ENCODE measurements around the gene COL6A3. TPM values are rescaled to one million over a fixed set of nuclear protein-coding genes. Genes with fewer than 3 reads are reported as not detected.

COL6A3 gene
- total RNA-seq, 1 donor from 2014 or later: 156 TPM

GRCh38 chr2:237341872-237342271, 72.1 kb downstream of the COL6A3 start:
- no peak overlapping the region for H3K4me3 ChIP-seq
- DNase-seq (ENCODE audit: low spot score in 2 of 2): no peak
- intact Hi-C loops (cut with DNase I): no loop called here
- H3K27me3 ChIP-seq: no peaks in the 10 kb centered on the region
- H3K36me3 ChIP-seq: peaks cover 36 to 56% of the 10 kb centered on the region in 2 donors
- H3K27ac ChIP-seq: no peak overlapping the region
- no peaks in the 10 kb centered on the region for H3K4me1 ChIP-seq
- no peak for TF ChIP-seq CTCF (IDR thresholded peaks at IDR 0.05)
- H3K9me3 ChIP-seq: no peaks in the 10 kb centered on the region

GRCh38 chr2:237337586-237337985, 76.4 kb downstream of the COL6A3 start:
- Histone ChIP-seq H3K36me3 (peaks cover 31 to 69% of the 10 kb centered on the region in 2 donors), H3K27me3 (no peaks in the 10 kb centered on the region), H3K27ac (no peak overlapping the region), H3K9me3 (no peaks in the 10 kb centered on the region), H3K4me3 (no peak overlapping the region), H3K4me1 (no peaks in the 10 kb centered on the region)
- peak in 1 of 2 donors; percentile 22 for DNase-seq (ENCODE audit: low spot score in 2 of 2)
- intact Hi-C loops (cut with DNase I): no loop called here
- no peak for TF ChIP-seq CTCF (IDR thresholded peaks at IDR 0.05)

GRCh38 chr2:237336131-237336530, 77.8 kb downstream of the COL6A3 start:
- intact Hi-C loops (cut with DNase I): no loop called here
- H3K27ac ChIP-seq: no peak overlapping the region

GRCh38 chr2:237333748-237334147, 80.2 kb downstream of the COL6A3 start:
- H3K4me1 ChIP-seq: no peaks in the 10 kb centered on the region
- H3K9me3 ChIP-seq: no peaks in the 10 kb centered on the region
- peaks cover 21 to 49% of the 10 kb centered on the region in 2 donors for H3K36me3 ChIP-seq
- H3K4me3 ChIP-seq: no peak overlapping the region
- no peak overlapping the region for H3K27ac ChIP-seq
- no peak for TF ChIP-seq CTCF (IDR thresholded peaks at IDR 0.05)
- intact Hi-C loops (cut with DNase I): no loop called here
- DNase-seq (ENCODE audit: low spot score in 2 of 2): no peak
- no peaks in the 10 kb centered on the region for H3K27me3 ChIP-seq

More at GRCh38 chr2:237336131-237336530, 77.8 kb downstream of the COL6A3 start:
- Histone ChIP-seq H3K9me3 (no peaks in the 10 kb centered on the region), H3K36me3 (peaks cover 31 to 67% of the 10 kb centered on the region in 2 donors), H3K27me3 (no peaks in the 10 kb centered on the region), H3K4me1 (no peaks in the 10 kb centered on the region), H3K4me3 (no peak overlapping the region)
- TF ChIP-seq CTCF (IDR thresholded peaks at IDR 0.05): no peak
- no peak for DNase-seq (ENCODE audit: low spot score in 2 of 2)

GRCh38 chr2:237330541-237330940, 83.4 kb downstream of the COL6A3 start:
- no peak for DNase-seq (ENCODE audit: low spot score in 2 of 2)
- Histone ChIP-seq H3K9me3 (no peaks in the 10 kb centered on the region), H3K27me3 (no peaks in the 10 kb centered on the region), H3K4me3 (no peak overlapping the region), H3K36me3 (peaks cover 5 to 29% of the 10 kb centered on the region in 2 donors), H3K4me1 (peaks cover 0 to 11% of the 10 kb centered on the region in 2 donors), H3K27ac (no peak overlapping the region)
- TF ChIP-seq CTCF (IDR thresholded peaks at IDR 0.05): no peak
- intact Hi-C loops (cut with DNase I): no loop called here
